Activated CD4-positive, CD25-positive, alpha-beta regulatory T cell treated with anti-CD3 and anti-CD28 coated beads, Interleukin-2, amount 50 U/mL, for 16 hours (primary cell): ENCODE measurements around the gene KLHL22.
"Not testable (repeated sequence)": the region's sequence is repeated elsewhere in the genome, so short reads cannot be mapped to it uniquely, and the experiment has no call there.

ENCODE experiments used
- DNase-seq: peaks from one replicate; pipeline ENCODE4 v3.0.0-alpha.2; 2020; ENCODE audit warnings: low read depth, low spot score

The KLHL22 gene

GRCh38 chr22:20422271-20423007, 73.2 kb downstream of the KLHL22 start:
- no peak for DNase-seq

DNA sequence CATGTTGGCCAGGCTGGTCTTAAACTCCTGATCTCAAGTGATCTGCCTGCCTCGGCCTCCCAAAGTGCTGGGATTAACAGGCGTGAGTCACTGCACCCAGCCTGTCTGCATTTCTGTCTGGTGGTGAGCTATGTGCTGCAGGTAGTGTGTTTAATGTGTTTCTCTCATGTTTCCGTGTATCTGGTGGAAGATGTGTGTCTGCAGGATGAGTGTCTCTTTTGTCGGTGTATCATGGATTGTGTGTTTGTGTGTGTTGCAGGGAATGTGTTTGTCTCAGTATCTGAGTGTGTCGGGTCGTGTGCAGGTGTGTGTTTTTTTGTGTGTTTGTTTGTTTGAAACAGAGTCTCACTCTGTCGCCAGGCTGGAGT, 74.1 kb downstream of the KLHL22 start:
- DNase-seq = no peak

DNA sequence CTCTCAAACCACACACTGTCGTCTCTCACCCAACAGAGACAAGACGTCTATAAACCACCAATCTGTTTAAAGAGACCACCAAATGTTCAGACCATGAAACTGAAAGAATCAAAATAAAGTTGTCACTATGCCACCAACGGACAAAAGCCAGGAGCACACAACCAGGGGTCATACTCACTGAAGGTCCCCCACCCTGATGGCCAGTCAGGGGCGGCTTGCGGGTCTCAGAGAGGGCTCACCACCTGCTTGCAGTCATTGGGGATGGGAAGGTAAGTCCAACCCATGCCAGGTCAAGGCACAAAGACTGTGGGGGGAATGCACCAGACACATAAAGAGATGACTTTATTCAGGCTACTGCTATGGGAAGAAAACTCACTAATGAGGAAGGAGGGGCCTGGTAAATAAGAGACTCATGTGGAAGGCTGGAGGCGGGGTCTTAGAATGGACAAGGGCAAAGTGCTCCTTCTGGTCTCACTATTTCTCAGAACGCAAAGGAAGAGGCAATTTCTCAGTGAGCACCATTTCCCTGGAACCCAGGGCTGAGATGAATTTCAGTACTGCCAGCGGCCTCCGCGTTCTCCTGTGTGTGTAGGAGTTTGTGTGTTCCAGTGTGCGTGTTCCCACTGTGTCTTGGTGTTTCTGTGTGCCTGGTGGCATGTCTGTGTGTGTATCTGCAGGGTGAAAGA, 75.3 kb downstream of the KLHL22 start:
- DNase-seq = no peak

DNA sequence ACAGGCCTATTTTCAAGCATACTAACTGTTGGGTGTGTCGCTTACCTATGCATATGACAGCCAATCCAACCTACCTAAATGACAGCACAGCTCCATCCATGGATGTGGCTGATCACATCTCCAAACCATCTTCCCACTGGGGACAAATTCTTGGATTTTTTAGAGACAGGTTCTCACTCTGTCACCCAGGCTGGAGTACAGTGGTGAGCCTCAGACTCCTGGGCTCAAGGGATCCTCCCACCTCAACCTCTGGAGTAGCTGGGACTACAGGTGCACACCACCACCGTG, 76.0 kb downstream of the KLHL22 start:
- no peak for DNase-seq

DNA sequence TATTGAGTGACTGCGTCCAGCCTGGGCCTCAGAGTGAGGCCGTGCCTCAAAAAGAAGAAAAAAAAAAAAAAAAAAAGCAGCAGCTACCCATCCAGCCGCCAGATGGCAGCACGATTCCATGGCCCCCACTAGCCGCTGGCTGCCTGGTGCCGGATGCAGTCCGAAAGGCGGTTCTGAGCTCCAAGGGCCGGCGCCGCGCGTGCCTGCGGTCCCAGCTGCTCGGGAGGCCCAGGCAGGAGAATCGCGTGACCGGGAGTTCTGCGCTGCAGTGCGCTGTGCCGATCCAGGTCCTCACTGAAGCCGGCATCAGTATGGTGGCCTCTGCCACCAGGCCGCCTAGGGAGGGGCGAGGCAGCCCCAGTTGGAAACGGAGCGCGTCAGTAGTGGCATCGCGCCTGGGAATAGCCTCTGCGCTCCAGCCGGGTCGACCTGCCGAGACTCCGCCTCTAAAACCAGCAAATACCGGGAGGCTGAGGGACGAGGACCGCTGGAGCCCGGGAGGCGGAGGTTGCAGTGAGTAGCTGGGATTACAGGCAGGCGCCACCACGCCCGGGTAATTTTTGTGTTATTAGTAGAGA, 77.3 kb downstream of the KLHL22 start:
- peak; percentile 44 for DNase-seq

GRCh38 chr22:20415699-20416098, 79.9 kb downstream of the KLHL22 start:
- not testable (repeated sequence) for DNase-seq

DNA sequence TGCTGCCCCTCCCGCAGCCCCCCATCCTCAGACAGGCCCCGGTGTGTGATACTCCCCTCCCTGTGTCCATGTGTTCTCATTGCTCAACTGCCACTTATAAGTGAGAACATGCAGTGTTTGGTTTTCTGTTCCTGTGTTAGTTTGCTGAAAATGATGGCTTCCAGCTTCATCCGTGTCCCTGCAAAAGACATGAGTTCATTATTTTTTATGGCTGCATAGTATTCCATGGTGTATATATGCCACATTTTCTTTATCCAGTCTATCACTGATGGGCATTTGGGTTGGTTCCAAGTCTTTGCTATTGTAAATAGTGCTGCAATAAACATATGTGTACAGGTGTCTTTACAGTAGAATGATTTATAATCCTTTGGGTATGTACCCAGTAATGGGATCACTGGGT, 80.4 kb downstream of the KLHL22 start:
- DNase-seq = not testable (repeated sequence)

DNA sequence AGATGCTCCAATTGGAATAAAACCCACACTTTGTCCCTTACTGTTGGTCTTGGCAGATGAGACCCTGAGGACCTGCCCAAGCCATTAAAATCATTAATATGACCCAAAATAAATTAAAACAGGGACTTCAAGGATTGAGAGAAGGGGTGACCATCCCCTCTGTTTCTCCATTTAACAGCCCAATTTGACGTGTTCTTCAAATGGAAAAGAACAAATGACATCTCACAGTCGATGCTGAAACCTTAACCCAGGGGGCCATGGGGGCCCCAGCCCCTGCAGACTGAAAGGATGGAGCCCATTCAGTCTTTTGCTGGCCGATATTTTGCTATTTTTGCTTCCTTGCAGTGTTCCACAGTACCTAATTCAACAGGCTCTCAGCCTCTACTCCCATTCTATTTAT, 81.1 kb downstream of the KLHL22 start:
- no peak for DNase-seq

- no peak for DNase-seq
Measured at GRCh38 chr22:20414059-20414440, 81.5 kb downstream of the KLHL22 start.

DNA sequence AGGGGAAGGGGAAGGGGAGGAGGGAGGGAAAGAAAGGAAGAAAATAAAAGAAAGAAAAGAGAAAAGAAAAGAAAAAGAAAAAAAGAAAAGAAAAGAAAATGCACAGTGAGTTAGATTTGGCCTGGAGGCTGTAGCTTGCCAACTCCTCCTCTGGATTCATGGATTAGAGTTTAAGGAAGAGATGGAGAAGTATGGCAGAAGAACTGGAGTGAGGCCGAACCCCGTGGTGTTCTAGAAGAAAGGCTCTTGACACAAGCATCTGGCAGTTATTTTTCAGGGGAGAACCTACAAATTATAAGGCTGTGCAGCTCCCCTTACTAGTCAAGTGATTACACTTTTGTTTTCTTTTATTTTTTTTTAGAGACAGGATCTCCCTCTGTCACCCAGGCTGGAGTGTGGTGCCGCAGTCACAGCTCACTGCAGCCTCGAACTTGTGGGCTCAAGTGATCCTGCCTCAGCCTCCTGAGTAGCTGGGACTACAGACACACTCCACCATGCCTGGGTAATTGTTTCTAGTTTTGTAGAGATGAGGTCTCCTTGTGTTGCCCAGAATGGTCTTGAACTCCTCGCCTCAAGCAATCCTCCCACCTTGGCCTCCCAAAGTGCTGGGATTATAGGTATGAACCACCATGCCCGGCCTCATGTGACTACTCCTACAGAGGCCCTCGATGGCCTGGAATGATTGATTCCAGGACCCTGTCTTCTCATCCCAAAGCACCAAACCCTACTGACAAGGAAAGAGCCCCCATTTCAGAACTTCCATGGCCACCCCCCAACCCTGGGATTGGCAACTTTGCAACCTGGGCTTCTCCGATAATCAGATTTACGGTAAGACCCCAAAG, 82.2 kb downstream of the KLHL22 start:
- no peak for DNase-seq

- no peak for DNase-seq
Measured at GRCh38 chr22:20412474-20413216, 83.0 kb downstream of the KLHL22 start.

- not testable (repeated sequence) for DNase-seq
Measured at GRCh38 chr22:20409385-20409784, 86.2 kb downstream of the KLHL22 start.

DNA sequence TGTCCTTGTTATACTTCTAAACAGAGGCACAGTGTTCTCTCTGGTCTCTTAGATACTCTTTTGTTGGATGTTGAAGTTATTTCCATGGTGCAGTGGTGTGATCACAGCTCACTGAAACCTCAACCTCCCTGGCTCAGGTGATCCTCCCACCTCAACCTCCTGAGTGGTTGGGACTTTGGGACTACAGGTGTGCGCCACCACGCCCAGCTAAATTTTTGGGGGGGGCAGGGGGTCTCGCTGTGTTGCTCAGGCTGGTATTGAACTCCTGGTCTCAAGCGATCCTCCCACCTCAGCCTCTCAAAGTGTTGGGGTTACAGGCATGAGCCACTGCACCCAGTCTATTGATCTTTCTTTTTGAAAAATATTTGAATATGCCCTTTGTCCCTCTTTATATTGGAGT, 86.7 kb downstream of the KLHL22 start:
- DNase-seq = no peak

DNA sequence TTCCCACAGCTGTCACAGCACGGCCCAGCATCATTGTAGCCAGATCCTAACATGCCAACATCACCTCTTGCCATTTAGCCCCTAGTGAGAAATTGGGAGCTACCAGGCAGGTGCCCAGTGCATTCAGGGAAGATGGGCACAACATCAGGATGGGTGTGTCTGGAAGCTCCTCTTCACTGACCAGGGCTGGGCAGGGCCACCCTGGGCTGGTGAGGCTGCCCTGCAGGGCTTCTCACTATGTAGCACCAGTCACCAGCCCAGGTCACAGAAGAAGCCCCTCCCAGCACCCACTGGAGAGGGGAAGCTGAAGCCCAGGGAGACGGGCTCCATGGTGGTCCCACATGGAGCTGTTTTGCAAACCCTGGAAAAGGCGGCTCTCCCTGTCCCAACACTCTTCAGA, 87.8 kb downstream of the KLHL22 start:
- no peak for DNase-seq

GRCh38 chr22:20406686-20407408, 88.7 kb downstream of the KLHL22 start:
- DNase-seq = no peak

DNA sequence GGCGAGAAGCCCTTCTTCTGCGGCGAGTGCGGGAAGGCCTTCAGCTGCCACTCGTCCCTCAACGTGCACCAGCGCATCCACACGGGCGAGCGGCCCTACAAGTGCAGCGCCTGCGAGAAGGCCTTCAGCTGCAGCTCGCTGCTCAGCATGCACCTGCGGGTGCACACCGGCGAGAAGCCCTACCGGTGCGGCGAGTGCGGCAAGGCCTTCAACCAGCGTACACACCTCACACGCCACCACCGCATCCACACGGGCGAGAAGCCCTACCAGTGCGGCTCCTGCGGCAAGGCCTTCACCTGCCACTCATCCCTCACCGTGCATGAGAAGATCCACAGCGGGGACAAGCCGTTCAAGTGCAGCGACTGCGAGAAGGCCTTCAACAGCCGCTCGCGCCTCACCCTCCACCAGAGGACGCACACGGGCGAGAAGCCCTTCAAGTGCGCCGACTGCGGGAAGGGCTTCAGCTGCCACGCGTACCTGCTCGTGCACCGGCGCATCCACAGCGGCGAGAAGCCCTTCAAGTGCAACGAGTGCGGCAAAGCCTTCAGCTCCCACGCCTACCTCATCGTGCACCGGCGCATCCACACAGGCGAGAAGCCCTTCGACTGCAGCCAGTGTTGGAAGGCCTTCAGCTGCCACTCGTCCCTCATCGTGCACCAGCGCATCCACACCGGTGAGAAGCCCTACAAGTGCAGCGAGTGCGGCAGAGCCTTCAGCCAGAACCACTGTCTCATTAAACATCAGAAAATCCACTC, 89.5 kb downstream of the KLHL22 start:
- no peak for DNase-seq

DNA sequence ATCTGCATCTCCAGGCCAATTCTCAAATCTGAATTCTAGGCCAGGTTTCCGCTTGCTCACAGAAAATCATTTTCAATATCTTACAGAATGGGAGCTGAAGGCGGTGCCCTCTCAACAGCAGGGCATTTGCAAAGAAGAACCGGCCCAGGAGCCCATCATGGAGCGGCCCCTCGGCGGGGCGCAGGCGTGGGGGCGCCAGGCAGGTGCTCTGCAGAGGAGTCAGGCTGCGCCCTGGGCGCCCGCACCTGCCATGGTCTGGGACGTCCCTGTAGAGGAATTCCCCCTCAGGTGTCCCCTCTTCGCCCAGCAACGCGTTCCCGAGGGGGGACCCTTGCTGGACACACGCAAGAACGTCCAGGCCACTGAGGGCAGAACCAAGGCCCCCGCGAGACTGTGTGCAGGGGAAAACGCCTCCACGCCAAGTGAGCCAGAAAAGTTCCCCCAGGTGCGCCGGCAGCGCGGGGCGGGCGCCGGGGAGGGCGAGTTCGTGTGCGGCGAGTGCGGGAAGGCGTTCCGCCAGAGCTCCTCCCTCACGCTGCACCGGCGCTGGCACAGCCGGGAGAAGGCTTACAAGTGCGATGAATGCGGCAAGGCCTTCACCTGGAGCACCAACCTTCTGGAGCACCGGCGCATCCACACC, 90.2 kb downstream of the KLHL22 start:
- no peak for DNase-seq

- no peak for DNase-seq
Measured at GRCh38 chr22:20404881-20405280, 90.7 kb downstream of the KLHL22 start.

DNA sequence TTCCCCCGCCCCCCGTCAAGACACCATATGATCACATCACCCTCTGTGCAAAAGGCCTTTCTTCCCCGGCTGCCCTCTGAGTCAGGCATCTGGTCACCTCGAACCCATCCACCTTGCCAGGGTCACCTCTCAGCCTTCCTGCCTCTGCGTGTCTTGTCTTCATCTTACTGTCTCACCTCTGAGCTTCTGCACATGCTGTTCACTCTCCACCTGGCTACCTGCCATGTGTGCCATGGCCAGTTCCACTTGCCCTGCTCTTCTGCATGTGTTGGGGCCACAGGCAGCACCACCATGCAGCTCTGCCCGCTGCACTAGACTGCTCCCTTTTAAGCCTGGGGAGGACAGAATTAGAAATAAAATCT, 91.8 kb downstream of the KLHL22 start:
- DNase-seq = no peak
